ENCODE data around the gene KRT83.
"Not testable (repeated sequence)": the region's sequence is repeated elsewhere in the genome, so short reads cannot be mapped to it uniquely, and the experiment has no call there.

- not testable (repeated sequence) for TF ChIP-seq CTCF (conservative IDR thresholded peaks at IDR 0.05; ENCODE audit: low read length); EZH2phosphoT487 (IDR thresholded peaks at IDR 0.05; ENCODE audit: borderline replicate concordance)
These were observed 23.8 kb upstream of the KRT83 start for GRCh38 chr12:52345041-52345440.

All from Loucy (cell line).